ENCODE measurements around the gene TSPAN32. TPM values are rescaled to one million over a fixed set of nuclear protein-coding genes. Genes with fewer than 3 reads are reported as not detected.

Gene TSPAN32
- total RNA-seq, 1 experiment from 2014 or later = not detected

- no peak for ATAC-seq
- no peak overlapping the region for H3K9ac ChIP-seq (ENCODE audit: low read length)
- POLR2A ChIA-PET = no interaction called here
Observed at GRCh38 chr11:2289859-2290258, 12.0 kb upstream of the TSPAN32 start.

GRCh38 chr11:2290351-2290841, 11.4 kb upstream of the TSPAN32 start:
- Histone ChIP-seq H3K27me3 (ENCODE audit: insufficient read depth, low read length) (peaks cover 12% of the 10 kb centered on the region; the same call in 1 of the 2 replicates), H3K9me3 (ENCODE audit: control insufficient read depth in 1 of 2, insufficient read depth in 1 of 2, low read depth in 1 of 2, low read length in 2 of 2) (no peaks in the 10 kb centered on the region), H3K79me2 (ENCODE audit: insufficient read depth, low read length) (no peaks in the 10 kb centered on the region), H4K20me1 (ENCODE audit: insufficient read depth) (no peaks in the 10 kb centered on the region), H3K4me3 (replicated peaks in 1 of 2; ENCODE audit: low read depth in 1 of 2, low read length in 2 of 2) (no peak overlapping the region), H3K9ac (ENCODE audit: low read length) (no peak overlapping the region), H3K4me1 (ENCODE audit: control insufficient read depth in 1 of 2, insufficient read depth in 2 of 2, low read length in 2 of 2) (no peaks in the 10 kb centered on the region), H3K27ac (ENCODE audit: low read depth, low read length) (no peak overlapping the region), H3K9me2 (ENCODE audit: insufficient read depth) (no peaks in the 10 kb centered on the region), H2AFZ (ENCODE audit: low read depth, low read length, poor library complexity, severe bottlenecking) (no peak overlapping the region), H3K36me3 (ENCODE audit: control insufficient read depth in 1 of 2, insufficient read depth in 2 of 2, low read length in 2 of 2) (no peaks in the 10 kb centered on the region), H3K4me2 (ENCODE audit: low read length) (no peak overlapping the region)
- BruUV-seq (replicated peaks) = no TSS peak
- RAD21 ChIA-PET (ENCODE audit: low non-redundant PET in 1 of 2, low total read pairs in 2 of 2, uncharacterized antibody in 2 of 2, unreplicated experiment in 2 of 2) = no interaction called here
- ATAC-seq (peak; percentile 38), DNase-seq (ENCODE audit: low read depth, low spot score) (no peak)
- CTCF ChIA-PET = no interaction called here
- POLR2A ChIA-PET = no interaction called here
- intact Hi-C loops (cut with micrococcal nuclease) = no loop called here
- no peak for TF ChIP-seq JUND (IDR thresholded peaks at IDR 0.05)
- TF ChIP-seq CTCF (IDR thresholded peaks at IDR 0.05 in 2 of 3, conservative IDR thresholded peaks at IDR 0.05 in 1 of 3; ENCODE audit: borderline replicate concordance in 1 of 3, insufficient read depth in 1 of 3, low read depth in 2 of 3, low read length in 2 of 3) = no peak
- TF ChIP-seq ZFX (IDR thresholded peaks at IDR 0.05) = no peak
- no peak for TF ChIP-seq FOSL1 (IDR thresholded peaks at IDR 0.05; ENCODE audit: low read depth)
- no peak for TF ChIP-seq REST (IDR thresholded peaks at IDR 0.05; ENCODE audit: low read depth)
- no peak for TF ChIP-seq RAD21 (IDR thresholded peaks at IDR 0.05; ENCODE audit: low read depth)
- no peak for TF ChIP-seq CEBPB (IDR thresholded peaks at IDR 0.05; ENCODE audit: low read depth)
- TF ChIP-seq SIN3A (IDR thresholded peaks at IDR 0.05; ENCODE audit: low read depth) = no peak
- no peak for TF ChIP-seq TCF7L2 (IDR thresholded peaks at IDR 0.05; ENCODE audit: borderline replicate concordance, extremely low read depth, insufficient read depth, insufficient read length)
- TF ChIP-seq ZBTB33 (IDR thresholded peaks at IDR 0.05; ENCODE audit: extremely low read depth, insufficient replicate concordance, low read length) = no peak
- TF ChIP-seq YY1 (IDR thresholded peaks at IDR 0.05; ENCODE audit: extremely low read depth, insufficient replicate concordance, low read depth, low read length) = no peak
- TF ChIP-seq ATF3 (IDR thresholded peaks at IDR 0.05) = no peak

More at GRCh38 chr11:2289859-2290258, 12.0 kb upstream of the TSPAN32 start:
- ChIA-PET RAD21 (ENCODE audit: low non-redundant PET in 1 of 2, low total read pairs in 2 of 2, uncharacterized antibody in 2 of 2, unreplicated experiment in 2 of 2) (no interaction called here), CTCF (no interaction called here)
- H3K4me2 ChIP-seq (ENCODE audit: low read length) = no peak overlapping the region
- no peaks in the 10 kb centered on the region for H3K9me3 ChIP-seq (ENCODE audit: control insufficient read depth in 1 of 2, insufficient read depth in 1 of 2, low read depth in 1 of 2, low read length in 2 of 2)
- no peak overlapping the region for H3K4me3 ChIP-seq (replicated peaks in 1 of 2; ENCODE audit: low read depth in 1 of 2, low read length in 2 of 2)
- H3K4me1 ChIP-seq (ENCODE audit: control insufficient read depth in 1 of 2, insufficient read depth in 2 of 2, low read length in 2 of 2) = no peaks in the 10 kb centered on the region
- H3K36me3 ChIP-seq (ENCODE audit: control insufficient read depth in 1 of 2, insufficient read depth in 2 of 2, low read length in 2 of 2) = no peaks in the 10 kb centered on the region
- no peak overlapping the region for H3K27ac ChIP-seq (ENCODE audit: low read depth, low read length)
- H3K27me3 ChIP-seq (ENCODE audit: insufficient read depth, low read length) = peaks cover 12% of the 10 kb centered on the region; the same call in 1 of the 2 replicates
- TF ChIP-seq ZFX (IDR thresholded peaks at IDR 0.05) (no peak), EZH2phosphoT487 (IDR thresholded peaks at IDR 0.05; ENCODE audit: borderline replicate concordance) (no peak)
- DNase-seq (ENCODE audit: low read depth, low spot score) = no peak
- no peaks in the 10 kb centered on the region for H4K20me1 ChIP-seq (ENCODE audit: insufficient read depth)
- intact Hi-C loops (cut with micrococcal nuclease) = no loop called here
- no TSS peak for BruUV-seq (replicated peaks)
- no peaks in the 10 kb centered on the region for H3K79me2 ChIP-seq (ENCODE audit: insufficient read depth, low read length)
- H3K9me2 ChIP-seq (ENCODE audit: insufficient read depth) = no peaks in the 10 kb centered on the region
- no peak overlapping the region for H2AFZ ChIP-seq (ENCODE audit: low read depth, low read length, poor library complexity, severe bottlenecking)

All from HCT116 (cell line).